A673 (cell line): ENCODE measurements around the gene SALL1.

ENCODE experiments used
- CTCF ChIP-seq: fragments of 300-800, 200-600 bp; sonication (generic); conservative IDR thresholded peaks from 2 replicates; pipeline ENCODE4 v1.5.1; 2017; ENCODE audit warnings: low read depth, mild to moderate bottlenecking, antibody characterized with exemption, low read length, moderate library complexity, mixed read lengths
- EZH2 ChIP-seq: fragments of 200-600 bp; sonication (generic); IDR thresholded peaks from 2 replicates; pipeline ENCODE4 v1.6.1; 2017; ENCODE audit warnings: borderline replicate concordance, low read depth, mild to moderate bottlenecking, mixed read lengths, antibody characterized with exemption, low read length; ENCODE audit not compliant: poor library complexity, severe bottlenecking

- TF ChIP-seq EZH2 (no peak), CTCF (no peak)
Observed at GRCh38 chr16:51114382-51114781, 36.7 kb downstream of the SALL1 start.
